ENCODE results near the gene CSF2.

GRCh38 chr5:132074772-132075718 lies 1.5 kb downstream of the CSF2 start:
- TF ChIP-seq CTCF (conservative IDR thresholded peaks at IDR 0.05; ENCODE audit: low read length) (no peak), EZH2phosphoT487 (IDR thresholded peaks at IDR 0.05; ENCODE audit: borderline replicate concordance) (no peak)
